MM.1S (cell line): ENCODE data around the gene UGCG.

Experiments used
- EZH2 ChIP-seq: fragments of 300-600 bp; sonication (generic); optimal IDR thresholded peaks from 2 replicates; pipeline ENCODE3; 2017; ENCODE audit warnings: low read depth, mild to moderate bottlenecking, antibody characterized with exemption, low read length, mixed read lengths
- EZH2phosphoT487 ChIP-seq: fragments of 300-600 bp; sonication (generic); IDR thresholded peaks from 2 replicates; pipeline ENCODE4 v1.6.1; 2018; ENCODE audit warnings: antibody characterized with exemption, low read length
- TF ChIP-seq, protein P1 (sequence below): fragments of 300-600 bp; sonication (generic); IDR thresholded peaks from 2 replicates; pipeline ENCODE4 v1.5.1; 2016; ENCODE audit warnings: antibody characterized with exemption, low read length, mixed read lengths

DNA sequence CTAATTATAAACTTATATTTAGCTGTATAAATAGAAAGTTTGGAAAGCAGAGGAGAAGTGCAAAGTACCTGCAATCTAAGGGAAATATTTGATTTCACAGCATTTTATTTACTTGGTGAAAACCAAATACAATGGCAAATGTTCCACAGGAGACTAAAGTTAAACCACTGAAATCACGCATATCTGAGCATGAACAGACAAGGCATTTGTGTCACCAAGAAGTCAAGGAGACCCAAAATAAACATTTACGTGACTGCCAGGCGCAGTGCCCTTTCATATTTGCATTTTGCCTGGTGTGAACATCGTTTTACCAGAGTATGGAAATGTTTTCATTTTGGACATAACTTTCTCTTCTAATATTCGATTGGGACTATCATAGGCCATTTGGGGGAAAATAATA is 20.6 kb downstream of the UGCG start:
- TF ChIP-seq, protein P1, sequence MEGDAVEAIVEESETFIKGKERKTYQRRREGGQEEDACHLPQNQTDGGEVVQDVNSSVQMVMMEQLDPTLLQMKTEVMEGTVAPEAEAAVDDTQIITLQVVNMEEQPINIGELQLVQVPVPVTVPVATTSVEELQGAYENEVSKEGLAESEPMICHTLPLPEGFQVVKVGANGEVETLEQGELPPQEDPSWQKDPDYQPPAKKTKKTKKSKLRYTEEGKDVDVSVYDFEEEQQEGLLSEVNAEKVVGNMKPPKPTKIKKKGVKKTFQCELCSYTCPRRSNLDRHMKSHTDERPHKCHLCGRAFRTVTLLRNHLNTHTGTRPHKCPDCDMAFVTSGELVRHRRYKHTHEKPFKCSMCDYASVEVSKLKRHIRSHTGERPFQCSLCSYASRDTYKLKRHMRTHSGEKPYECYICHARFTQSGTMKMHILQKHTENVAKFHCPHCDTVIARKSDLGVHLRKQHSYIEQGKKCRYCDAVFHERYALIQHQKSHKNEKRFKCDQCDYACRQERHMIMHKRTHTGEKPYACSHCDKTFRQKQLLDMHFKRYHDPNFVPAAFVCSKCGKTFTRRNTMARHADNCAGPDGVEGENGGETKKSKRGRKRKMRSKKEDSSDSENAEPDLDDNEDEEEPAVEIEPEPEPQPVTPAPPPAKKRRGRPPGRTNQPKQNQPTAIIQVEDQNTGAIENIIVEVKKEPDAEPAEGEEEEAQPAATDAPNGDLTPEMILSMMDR = no peak
- no peak for TF ChIP-seq EZH2phosphoT487
- no peak for TF ChIP-seq EZH2
